ENCODE data around the gene ACVR2B. TPM values are rescaled to one million over a fixed set of nuclear protein-coding genes. Genes with fewer than 3 reads are reported as not detected.
A peak's percentile ranks its signal among the peaks of the same experiment; 100 is the strongest.

ACVR2B gene
- total and polyA plus RNA-seq, 2 of the 13 experiments (the other 11 are each of a cell fraction or from before 2014, with no cell fraction given) = 10.0 to 12.7 TPM

DNA sequence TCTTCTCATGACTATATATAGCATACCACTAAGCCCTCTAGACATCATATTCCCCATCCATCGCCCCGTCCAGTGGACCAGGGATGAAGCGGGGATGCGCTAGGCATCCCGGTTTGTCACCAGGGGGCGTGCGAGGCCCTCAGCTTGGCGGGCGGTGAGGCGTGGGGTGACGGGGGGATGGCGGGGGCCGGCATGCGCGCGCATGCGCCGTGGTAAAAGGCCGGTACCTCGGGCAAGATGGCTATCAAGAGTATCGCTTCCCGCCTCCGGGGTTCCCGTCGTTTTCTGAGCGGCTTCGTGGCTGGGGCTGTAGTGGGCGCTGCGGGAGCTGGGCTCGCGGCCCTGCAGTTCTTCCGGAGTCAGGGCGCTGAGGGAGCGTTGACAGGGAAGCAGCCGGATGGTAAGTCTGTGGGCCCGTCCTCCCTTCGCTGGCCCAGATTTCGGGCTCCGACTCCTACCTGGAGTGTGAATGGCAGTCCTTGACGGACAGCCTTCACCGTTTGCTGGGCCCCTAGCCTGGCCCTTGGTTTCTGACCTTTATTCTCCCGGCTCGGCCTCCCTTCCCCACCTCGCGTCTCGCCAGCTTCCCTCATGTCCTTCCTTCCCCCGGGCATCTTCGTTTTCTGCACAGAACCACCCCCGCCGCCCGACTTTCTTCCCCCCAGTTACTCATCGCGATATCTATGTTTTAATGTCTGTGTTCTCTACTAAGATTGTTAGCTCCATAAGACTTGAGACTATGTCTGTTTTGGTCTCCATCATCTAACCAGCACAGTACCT lies 42.6 kb downstream of the ACVR2B start, which contains the start of gene EXOG (continued):
- TF ChIP-seq EZH2 (conservative IDR thresholded peaks at IDR 0.05; ENCODE audit: low read depth, low read length) (no peak), CENPT (CRISPR knock-in tag; IDR thresholded peaks at IDR 0.05; ENCODE audit: low read depth) (0 out of 2 replicates have a peak, but pooled peaks have one; percentile 36), ZNF709 (CRISPR knock-in tag; IDR thresholded peaks at IDR 0.05) (0 out of 2 replicates have a peak, but pooled peaks have one; percentile 44), NONO (IDR thresholded peaks at IDR 0.05) (no peak), NONO (CRISPR knock-in tag; conservative IDR thresholded peaks at IDR 0.05) (peak; percentile 55; the same call in 1 of the 2 replicates), NCOR1 (IDR thresholded peaks at IDR 0.05; ENCODE audit: borderline replicate concordance, low read length) (no peak), ZFX (CRISPR knock-in tag; IDR thresholded peaks at IDR 0.05; ENCODE audit: low read depth) (peak; percentile 93)
- TF ChIP-seq, protein P1, sequence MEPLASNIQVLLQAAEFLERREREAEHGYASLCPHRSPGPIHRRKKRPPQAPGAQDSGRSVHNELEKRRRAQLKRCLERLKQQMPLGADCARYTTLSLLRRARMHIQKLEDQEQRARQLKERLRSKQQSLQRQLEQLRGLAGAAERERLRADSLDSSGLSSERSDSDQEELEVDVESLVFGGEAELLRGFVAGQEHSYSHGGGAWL (CRISPR knock-in tag; IDR thresholded peaks at IDR 0.05) = peak; percentile 76; the same call in 1 of the 2 replicates
- TF ChIP-seq, protein P2, sequence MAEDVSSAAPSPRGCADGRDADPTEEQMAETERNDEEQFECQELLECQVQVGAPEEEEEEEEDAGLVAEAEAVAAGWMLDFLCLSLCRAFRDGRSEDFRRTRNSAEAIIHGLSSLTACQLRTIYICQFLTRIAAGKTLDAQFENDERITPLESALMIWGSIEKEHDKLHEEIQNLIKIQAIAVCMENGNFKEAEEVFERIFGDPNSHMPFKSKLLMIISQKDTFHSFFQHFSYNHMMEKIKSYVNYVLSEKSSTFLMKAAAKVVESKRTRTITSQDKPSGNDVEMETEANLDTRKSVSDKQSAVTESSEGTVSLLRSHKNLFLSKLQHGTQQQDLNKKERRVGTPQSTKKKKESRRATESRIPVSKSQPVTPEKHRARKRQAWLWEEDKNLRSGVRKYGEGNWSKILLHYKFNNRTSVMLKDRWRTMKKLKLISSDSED (CRISPR knock-in tag; IDR thresholded peaks at IDR 0.05) = no peak
- TF ChIP-seq, protein P3, sequence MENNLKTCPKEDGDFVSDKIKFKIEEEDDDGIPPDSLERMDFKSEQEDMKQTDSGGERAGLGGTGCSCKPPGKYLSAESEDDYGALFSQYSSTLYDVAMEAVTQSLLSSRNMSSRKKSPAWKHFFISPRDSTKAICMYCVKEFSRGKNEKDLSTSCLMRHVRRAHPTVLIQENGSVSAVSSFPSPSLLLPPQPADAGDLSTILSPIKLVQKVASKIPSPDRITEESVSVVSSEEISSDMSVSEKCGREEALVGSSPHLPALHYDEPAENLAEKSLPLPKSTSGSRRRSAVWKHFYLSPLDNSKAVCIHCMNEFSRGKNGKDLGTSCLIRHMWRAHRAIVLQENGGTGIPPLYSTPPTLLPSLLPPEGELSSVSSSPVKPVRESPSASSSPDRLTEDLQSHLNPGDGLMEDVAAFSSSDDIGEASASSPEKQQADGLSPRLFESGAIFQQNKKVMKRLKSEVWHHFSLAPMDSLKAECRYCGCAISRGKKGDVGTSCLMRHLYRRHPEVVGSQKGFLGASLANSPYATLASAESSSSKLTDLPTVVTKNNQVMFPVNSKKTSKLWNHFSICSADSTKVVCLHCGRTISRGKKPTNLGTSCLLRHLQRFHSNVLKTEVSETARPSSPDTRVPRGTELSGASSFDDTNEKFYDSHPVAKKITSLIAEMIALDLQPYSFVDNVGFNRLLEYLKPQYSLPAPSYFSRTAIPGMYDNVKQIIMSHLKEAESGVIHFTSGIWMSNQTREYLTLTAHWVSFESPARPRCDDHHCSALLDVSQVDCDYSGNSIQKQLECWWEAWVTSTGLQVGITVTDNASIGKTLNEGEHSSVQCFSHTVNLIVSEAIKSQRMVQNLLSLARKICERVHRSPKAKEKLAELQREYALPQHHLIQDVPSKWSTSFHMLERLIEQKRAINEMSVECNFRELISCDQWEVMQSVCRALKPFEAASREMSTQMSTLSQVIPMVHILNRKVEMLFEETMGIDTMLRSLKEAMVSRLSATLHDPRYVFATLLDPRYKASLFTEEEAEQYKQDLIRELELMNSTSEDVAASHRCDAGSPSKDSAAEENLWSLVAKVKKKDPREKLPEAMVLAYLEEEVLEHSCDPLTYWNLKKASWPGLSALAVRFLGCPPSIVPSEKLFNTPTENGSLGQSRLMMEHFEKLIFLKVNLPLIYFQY (CRISPR knock-in tag; IDR thresholded peaks at IDR 0.05; ENCODE audit: borderline replicate concordance) = 0 out of 2 replicates have a peak, but pooled peaks have one; percentile 49
- TF ChIP-seq, protein P4, sequence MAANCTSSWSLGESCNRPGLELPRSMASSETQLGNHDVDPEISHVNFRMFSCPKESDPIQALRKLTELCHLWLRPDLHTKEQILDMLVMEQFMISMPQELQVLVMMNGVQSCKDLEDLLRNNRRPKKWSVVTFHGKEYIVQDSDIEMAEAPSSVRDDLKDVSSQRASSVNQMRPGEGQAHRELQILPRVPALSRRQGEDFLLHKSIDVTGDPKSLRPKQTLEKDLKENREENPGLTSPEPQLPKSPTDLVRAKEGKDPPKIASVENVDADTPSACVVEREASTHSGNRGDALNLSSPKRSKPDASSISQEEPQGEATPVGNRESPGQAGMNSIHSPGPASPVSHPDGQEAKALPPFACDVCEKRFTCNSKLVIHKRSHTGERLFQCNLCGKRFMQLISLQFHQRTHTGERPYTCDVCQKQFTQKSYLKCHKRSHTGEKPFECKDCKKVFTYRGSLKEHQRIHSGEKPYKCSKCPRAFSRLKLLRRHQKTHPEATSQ (CRISPR knock-in tag; IDR thresholded peaks at IDR 0.05; ENCODE audit: borderline replicate concordance) = peak; percentile 59; the same call in 1 of the 2 replicates
- TF ChIP-seq, protein P5, sequence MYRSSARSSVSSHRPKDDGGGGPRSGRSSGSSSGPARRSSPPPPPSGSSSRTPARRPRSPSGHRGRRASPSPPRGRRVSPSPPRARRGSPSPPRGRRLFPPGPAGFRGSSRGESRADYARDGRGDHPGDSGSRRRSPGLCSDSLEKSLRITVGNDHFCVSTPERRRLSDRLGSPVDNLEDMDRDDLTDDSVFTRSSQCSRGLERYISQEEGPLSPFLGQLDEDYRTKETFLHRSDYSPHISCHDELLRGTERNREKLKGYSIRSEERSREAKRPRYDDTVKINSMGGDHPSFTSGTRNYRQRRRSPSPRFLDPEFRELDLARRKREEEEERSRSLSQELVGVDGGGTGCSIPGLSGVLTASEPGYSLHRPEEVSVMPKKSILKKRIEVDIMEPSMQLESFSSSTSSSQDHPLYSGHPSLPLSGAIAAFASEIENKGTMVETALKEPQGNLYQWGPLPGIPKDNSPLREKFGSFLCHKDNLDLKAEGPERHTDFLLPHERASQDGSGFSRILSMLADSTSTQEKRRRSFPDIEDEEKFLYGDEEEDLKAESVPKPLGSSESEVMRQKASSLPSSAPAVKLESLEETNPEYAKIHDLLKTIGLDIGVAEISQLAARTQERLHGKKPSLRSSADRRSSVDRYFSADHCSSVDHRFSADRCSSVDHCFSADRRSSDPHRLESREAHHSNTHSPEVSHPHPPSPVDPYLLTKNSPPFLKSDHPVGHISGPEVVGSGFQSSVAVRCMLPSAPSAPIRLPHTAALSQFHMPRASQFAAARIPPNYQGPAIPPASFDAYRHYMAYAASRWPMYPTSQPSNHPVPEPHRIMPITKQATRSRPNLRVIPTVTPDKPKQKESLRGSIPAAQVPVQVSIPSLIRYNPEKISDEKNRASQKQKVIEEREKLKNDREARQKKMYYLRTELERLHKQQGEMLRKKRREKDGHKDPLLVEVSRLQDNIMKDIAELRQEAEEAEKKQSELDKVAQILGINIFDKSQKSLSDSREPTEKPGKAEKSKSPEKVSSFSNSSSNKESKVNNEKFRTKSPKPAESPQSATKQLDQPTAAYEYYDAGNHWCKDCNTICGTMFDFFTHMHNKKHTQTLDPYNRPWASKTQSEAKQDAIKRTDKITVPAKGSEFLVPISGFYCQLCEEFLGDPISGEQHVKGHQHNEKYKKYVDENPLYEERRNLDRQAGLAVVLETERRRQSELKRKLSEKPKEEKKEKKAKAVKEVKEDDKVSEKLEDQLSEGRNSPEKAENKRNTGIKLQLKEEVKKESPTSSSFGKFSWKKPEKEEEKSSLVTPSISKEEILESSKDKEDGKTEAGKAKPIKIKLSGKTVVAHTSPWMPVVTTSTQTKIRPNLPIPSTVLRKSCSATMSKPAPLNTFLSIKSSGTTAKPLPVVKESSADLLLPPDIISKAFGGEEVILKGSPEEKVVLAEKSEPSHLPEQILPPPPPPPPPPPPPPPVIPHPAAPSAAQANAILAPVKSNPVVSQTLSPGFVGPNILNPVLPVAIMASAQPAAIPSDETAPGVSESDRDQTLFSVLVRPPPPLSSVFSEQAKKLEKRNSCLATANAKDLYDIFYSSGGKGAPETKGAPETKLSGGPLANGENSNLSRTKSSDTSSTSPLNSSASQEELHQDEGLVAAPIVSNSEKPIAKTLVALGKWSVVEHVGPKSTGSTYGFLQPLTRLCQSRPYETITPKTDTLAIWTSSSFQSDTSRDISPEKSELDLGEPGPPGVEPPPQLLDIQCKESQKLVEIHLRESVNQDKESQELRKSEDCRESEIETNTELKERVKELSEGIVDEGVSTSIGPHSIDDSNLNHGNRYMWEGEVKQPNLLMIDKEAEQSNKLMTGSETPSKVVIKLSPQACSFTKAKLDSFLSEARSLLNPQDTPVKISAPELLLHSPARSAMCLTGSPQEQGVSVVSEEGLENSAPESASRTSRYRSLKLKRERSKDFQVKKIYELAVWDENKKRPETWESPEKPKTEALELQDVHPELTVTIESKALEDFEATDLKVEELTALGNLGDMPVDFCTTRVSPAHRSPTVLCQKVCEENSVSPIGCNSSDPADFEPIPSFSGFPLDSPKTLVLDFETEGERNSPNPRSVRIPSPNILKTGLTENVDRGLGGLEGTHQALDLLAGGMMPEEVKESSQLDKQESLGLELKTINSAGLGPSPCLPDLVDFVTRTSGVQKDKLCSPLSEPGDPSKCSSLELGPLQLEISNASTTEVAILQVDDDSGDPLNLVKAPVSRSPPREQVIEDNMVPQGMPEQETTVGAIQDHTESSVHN (CRISPR knock-in tag; IDR thresholded peaks at IDR 0.05) = no peak

Data from HepG2 (cell line).